Brain microvascular endothelial cell (primary cell): ENCODE data around the gene PRKAB1.

ENCODE experiments used
- DNase-seq: peaks from one replicate; pipeline ENCODE4 v3.0.0-alpha.2; 2020
- H3K27ac ChIP-seq: fragments of 250-450 bp; sonication (Bioruptor Pico); 2 replicates; pipeline ENCODE4 v1.5.1; 2020; ENCODE audit warnings: mild to moderate bottlenecking, moderate library complexity
- H3K27me3 ChIP-seq: fragments of 250-450 bp; sonication (Bioruptor Pico); replicated peaks from 2 replicates; pipeline ENCODE4 v1.5.1; 2020; ENCODE audit warnings: mild to moderate bottlenecking
- H3K36me3 ChIP-seq: fragments of 250-450 bp; sonication (Bioruptor Pico); replicated peaks from 2 replicates; pipeline ENCODE4 v1.5.1; 2020; ENCODE audit warnings: mild to moderate bottlenecking
- H3K4me3 ChIP-seq: 2 replicates; pipeline ENCODE4 v1.5.1; 2011; ENCODE audit warnings: low read depth, mild to moderate bottlenecking, control low read depth, low read length, moderate library complexity
- CTCF ChIP-seq: IDR thresholded peaks from 2 replicates; pipeline ENCODE4 v1.5.1; 2011; ENCODE audit warnings: low read depth, mild to moderate bottlenecking, moderate library complexity, low read length, control low read depth, inconsistent platforms; ENCODE audit errors: missing control alignments
- in situ Hi-C: cut with HindIII; loops from 2 replicates; pipeline ENCODE4 v1.10.0; 2017; ENCODE audit warnings: low sequenced_read_pairs, low pct_ligation_motif_present

PRKAB1 gene

GRCh38 chr12:119666900-119667576 lies 895 bp upstream of the PRKAB1 start:
- Histone ChIP-seq H3K27me3 (no peaks in the 10 kb centered on the region), H3K27ac (no peak overlapping the region), H3K4me3 (peak overlapping the region; percentile 98), H3K36me3 (peaks cover 2% of the 10 kb centered on the region)
- in situ Hi-C loops: no loop called here
- TF ChIP-seq CTCF: no peak
- no peak for DNase-seq

GRCh38 chr12:119668324-119668841 lies 450 bp downstream of the PRKAB1 start:
- no peak for DNase-seq
- H3K27me3 ChIP-seq: no peaks in the 10 kb centered on the region
- H3K4me3 ChIP-seq: peak overlapping the region; percentile 98
- H3K27ac ChIP-seq: peak overlapping the region; percentile 65
- H3K36me3 ChIP-seq: peaks cover 11% of the 10 kb centered on the region
- in situ Hi-C loops: no loop called here
- no peak for TF ChIP-seq CTCF

DNA sequence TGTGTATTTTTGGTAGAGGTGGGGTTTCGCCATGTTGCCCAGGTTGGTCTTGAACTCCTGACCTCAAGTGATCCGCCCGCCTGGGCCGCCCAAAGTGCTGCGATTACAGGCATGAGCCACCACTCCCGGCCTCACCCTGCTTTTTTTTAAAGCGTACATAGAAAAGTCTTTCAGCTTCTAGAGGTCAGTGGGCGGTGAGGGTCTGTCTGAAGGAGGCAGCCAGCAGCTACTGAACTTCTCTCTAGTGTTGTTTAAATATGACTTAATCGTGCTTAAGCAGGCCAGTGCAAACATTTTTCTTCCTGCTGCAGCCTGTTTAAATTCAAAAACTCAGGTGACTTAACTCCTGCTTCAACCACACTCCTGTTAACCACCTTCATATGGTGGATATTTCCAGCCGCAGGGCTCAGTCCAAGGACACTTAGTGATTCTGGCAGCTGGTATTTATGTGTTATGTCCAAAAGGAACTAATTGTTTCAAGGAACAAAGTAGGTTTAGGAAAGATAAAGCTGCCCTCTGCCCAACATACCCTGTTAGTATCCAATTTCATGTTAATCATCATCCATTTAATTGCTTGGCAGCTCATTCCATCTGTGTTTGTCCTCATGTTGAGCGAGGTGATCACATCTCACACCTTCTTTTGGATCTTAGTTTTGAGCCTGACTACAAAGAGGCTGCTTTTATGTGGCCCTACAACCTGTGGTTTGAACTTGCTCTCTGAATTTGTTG lies 2.0 kb downstream of the PRKAB1 start:
- Histone ChIP-seq H3K27ac (no peak overlapping the region), H3K27me3 (no peaks in the 10 kb centered on the region), H3K4me3 (no peak overlapping the region), H3K36me3 (peaks cover 26% of the 10 kb centered on the region)
- in situ Hi-C loops: no loop called here
- no peak for TF ChIP-seq CTCF
- DNase-seq: no peak

DNA sequence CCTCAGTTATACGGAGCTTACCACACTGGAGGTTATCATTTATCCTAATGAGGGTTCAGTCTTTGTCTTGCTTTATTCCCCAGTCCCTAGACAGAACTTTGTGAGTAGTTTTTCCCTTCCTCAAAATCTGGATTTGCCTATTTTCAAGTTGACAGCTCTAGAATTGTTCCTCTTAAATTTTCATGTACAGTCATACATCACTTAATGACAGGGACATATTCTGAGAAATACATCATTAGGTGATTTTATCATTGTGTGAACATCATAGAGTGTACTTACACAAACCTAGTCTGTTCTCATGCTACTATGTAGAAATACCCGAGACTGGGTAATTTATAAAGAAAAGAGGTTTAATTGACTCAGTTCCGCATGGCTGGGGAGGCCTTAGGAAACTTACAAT lies 3.1 kb downstream of the PRKAB1 start:
- TF ChIP-seq CTCF: no peak
- in situ Hi-C loops: no loop called here

GRCh38 chr12:119672194-119672593 lies 4.3 kb downstream of the PRKAB1 start:
- DNase-seq: no peak
- Histone ChIP-seq H3K4me3 (no peak overlapping the region), H3K27me3 (no peaks in the 10 kb centered on the region), H3K27ac (no peak overlapping the region), H3K36me3 (peaks cover 44% of the 10 kb centered on the region)
- no peak for TF ChIP-seq CTCF
- in situ Hi-C loops: no loop called here

More for the DNA sequence above, 3.1 kb downstream of the PRKAB1 start:
- Histone ChIP-seq H3K36me3 (peaks cover 33% of the 10 kb centered on the region), H3K4me3 (no peak overlapping the region), H3K27ac (no peak overlapping the region), H3K27me3 (no peaks in the 10 kb centered on the region)
- no peak for DNase-seq
